Lung (tissue), 12 donors: Measurements from ENCODE around the gene FAAP20. TPM values are rescaled to one million over a fixed set of nuclear protein-coding genes. Genes with fewer than 3 reads are reported as not detected.

ENCODE experiments used
- ATAC-seq: fragments of 200-7000 bp; cut with Tn5 transposase; one replicate; pipeline ENCODE4 v1.9.1; 2020; ENCODE audit warnings: moderate number of reproducible peaks; ENCODE audit not compliant: insufficient read depth, low FRiP score
- DNase-seq, 3 donors: peaks; one replicate each; pipeline ENCODE4 v3.0.0-alpha.2; 2013 to 2017
- H3K27ac ChIP-seq, 2 donors: one replicate each; pipeline ENCODE4 v1.5.1; 2013; ENCODE audit warnings: mild to moderate bottlenecking in 2 of 2, moderate library complexity in 2 of 2, control low read depth in 1 of 2, inconsistent platforms in 1 of 2, low read depth in 1 of 2, low read length in 1 of 2
- H3K27me3 ChIP-seq, 3 donors: one replicate each; pipeline ENCODE4 v1.5.1; 2013; ENCODE audit warnings: low read length in 2 of 3; ENCODE audit not compliant: control insufficient read depth in 3 of 3, insufficient read depth in 3 of 3
- H3K36me3 ChIP-seq, 4 donors: one replicate each; pipeline ENCODE4 v1.5.1; 2013; ENCODE audit warnings: low read length in 4 of 4, mild to moderate bottlenecking in 1 of 4, moderate library complexity in 1 of 4; ENCODE audit not compliant: control insufficient read depth in 4 of 4, insufficient read depth in 4 of 4
- H3K4me1 ChIP-seq, 5 donors: one replicate each; pipeline ENCODE4 v1.5.1; 2013; ENCODE audit warnings: low read length in 5 of 5, mild to moderate bottlenecking in 2 of 5, moderate library complexity in 1 of 5; ENCODE audit not compliant: control insufficient read depth in 5 of 5, insufficient read depth in 5 of 5
- H3K4me3 ChIP-seq: one replicate; pipeline ENCODE4 v1.5.1; 2013; ENCODE audit warnings: mild to moderate bottlenecking, control low read depth, moderate library complexity
- H3K9ac ChIP-seq, 2 donors: one replicate each; pipeline ENCODE4 v1.5.1; 2013; ENCODE audit warnings: low read length in 2 of 2, control low read depth in 1 of 2; ENCODE audit not compliant: insufficient read depth in 1 of 2
- H3K9me3 ChIP-seq, 4 donors: one replicate each; pipeline ENCODE4 v1.5.1; 2013; ENCODE audit warnings: low read length in 3 of 4, mild to moderate bottlenecking in 1 of 4, moderate library complexity in 1 of 4; ENCODE audit not compliant: control insufficient read depth in 4 of 4, insufficient read depth in 3 of 4
- WGBS, 2 donors: extraction: QIAGEN DNeasy Blood & Tissue Kit; methylation state at CpG; one replicate each; pipeline ENCODE4 v1.1.7; 2013; 5-methylcytosine and 5-hydroxymethylcytosine counted together
- polyA plus RNA-seq, 2 donors: library from polyadenylated mRNA; stranded (reverse); fragments of 200-250 nt; gene quantifications; one replicate each; pipeline ENCODE4 v1.2.1, GENCODE V29; 2013
- total RNA-seq, 2 donors: library from RNA; depleted of rRNA in 1 of 2; stranded (reverse); fragments of >200 nt in 1 of 2; gene quantifications; one replicate each; pipeline ENCODE4 v1.2.1, GENCODE V29; 2014 to 2021
- TF ChIP-seq, protein P1 (sequence below): IDR thresholded peaks from 2 replicates; pipeline ENCODE4 v1.5.1; 2012; ENCODE audit warnings: mild to moderate bottlenecking; ENCODE audit errors: control extremely low read depth, extremely low read depth
- donor health status: control.
- donor health status: control.
- donor health status: Bipolar disorder and iron deficiency.
- donor health status: healthy.
- donor health status: DM: yes; HTN: yes; CAD: no.

The FAAP20 gene
- total and polyA plus RNA-seq, 4 donors: 16.8 to 87.9 (median 68.4) TPM

DNA sequence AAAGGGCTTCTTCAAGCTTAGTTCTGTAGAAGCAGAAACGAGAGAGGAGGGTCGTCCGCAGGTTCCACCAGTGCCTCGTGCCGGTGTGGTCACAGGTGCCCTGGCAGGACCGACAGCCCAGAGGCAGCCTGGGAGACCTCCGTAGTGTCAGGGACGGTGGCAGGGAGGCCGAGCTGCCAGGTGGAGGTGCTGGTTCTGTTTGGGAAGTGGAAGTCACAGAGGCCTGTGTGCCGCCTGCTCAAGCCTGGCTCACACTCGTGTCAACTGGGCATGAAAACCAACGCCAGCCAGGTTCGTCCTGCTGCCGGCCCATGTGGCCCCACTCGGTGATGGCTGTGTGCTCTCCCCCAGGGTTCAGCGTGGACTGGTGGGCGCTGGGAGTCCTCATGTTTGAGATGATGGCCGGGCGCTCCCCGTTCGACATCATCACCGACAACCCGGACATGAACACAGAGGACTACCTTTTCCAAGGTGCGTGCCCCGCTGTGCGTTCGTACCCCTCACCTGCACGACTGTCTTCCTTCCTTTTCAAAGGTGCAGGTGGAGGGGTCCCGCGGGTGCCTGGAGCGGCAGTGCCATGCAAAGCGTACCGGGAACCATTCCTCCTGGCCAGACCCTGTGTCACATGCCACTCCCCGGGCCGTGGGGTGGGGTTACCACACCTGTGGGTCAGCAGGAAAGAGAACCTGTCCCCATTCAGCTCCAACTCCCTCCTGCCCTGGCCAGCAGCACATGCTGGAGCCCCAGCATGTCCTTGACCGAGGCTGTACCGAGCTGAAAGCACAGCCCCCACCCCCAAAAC is 20.8 kb downstream of the FAAP20 start:
- no peak overlapping the region for H3K9ac ChIP-seq
- no peak overlapping the region for H3K27ac ChIP-seq
- H3K36me3 ChIP-seq: peaks cover 0 to 17% (median 0%) of the 10 kb centered on the region in 4 donors
- DNase-seq (no peak), ATAC-seq (no peak)
- TF ChIP-seq, protein P1, sequence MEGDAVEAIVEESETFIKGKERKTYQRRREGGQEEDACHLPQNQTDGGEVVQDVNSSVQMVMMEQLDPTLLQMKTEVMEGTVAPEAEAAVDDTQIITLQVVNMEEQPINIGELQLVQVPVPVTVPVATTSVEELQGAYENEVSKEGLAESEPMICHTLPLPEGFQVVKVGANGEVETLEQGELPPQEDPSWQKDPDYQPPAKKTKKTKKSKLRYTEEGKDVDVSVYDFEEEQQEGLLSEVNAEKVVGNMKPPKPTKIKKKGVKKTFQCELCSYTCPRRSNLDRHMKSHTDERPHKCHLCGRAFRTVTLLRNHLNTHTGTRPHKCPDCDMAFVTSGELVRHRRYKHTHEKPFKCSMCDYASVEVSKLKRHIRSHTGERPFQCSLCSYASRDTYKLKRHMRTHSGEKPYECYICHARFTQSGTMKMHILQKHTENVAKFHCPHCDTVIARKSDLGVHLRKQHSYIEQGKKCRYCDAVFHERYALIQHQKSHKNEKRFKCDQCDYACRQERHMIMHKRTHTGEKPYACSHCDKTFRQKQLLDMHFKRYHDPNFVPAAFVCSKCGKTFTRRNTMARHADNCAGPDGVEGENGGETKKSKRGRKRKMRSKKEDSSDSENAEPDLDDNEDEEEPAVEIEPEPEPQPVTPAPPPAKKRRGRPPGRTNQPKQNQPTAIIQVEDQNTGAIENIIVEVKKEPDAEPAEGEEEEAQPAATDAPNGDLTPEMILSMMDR: no peak
- no peaks in the 10 kb centered on the region for H3K9me3 ChIP-seq
- no peaks in the 10 kb centered on the region for H3K27me3 ChIP-seq
- H3K4me1 ChIP-seq: peaks cover 0 to 5% (median 0%) of the 10 kb centered on the region in 5 donors
- WGBS, 2 donors: 85 to 88% methylated on average over 36 to 37 of the region's 37 CpGs
- no peak overlapping the region for H3K4me3 ChIP-seq

- H3K27ac ChIP-seq: no peak overlapping the region
- TF ChIP-seq, protein P1: no peak
- DNase-seq (no peak), ATAC-seq (no peak)
- no peaks in the 10 kb centered on the region for H3K9me3 ChIP-seq
- peaks cover 0 to 5% (median 0%) of the 10 kb centered on the region in 5 donors for H3K4me1 ChIP-seq
- WGBS, 2 donors: 95 to 97% methylated on average over 33 of the region's 33 CpGs
- no peaks in the 10 kb centered on the region for H3K27me3 ChIP-seq
- peaks cover 0 to 9% (median 0%) of the 10 kb centered on the region in 4 donors for H3K36me3 ChIP-seq
- H3K4me3 ChIP-seq: no peak overlapping the region
- H3K9ac ChIP-seq: no peak overlapping the region
These were observed 21.9 kb downstream of the FAAP20 start for GRCh38 chr1:2172551-2173146.

DNA sequence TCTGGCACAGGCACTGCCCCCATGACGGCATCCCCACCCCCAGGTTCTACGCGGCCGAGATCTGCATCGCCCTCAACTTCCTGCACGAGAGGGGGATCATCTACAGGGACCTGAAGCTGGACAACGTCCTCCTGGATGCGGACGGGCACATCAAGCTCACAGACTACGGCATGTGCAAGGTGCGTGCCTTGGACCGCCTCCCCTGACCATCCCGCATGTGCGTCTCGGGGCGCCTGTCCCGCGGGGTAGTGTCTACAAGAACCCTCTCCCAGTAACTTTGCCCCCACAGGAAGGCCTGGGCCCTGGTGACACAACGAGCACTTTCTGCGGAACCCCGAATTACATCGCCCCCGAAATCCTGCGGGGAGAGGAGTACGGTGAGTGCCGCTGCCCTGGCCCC is 22.6 kb downstream of the FAAP20 start:
- no peak overlapping the region for H3K9ac ChIP-seq
- no peaks in the 10 kb centered on the region for H3K9me3 ChIP-seq
- no peaks in the 10 kb centered on the region for H3K27me3 ChIP-seq
- DNase-seq (no peak), ATAC-seq (no peak)
- no peak overlapping the region for H3K4me3 ChIP-seq
- WGBS, 2 donors: 95 to 96% methylated on average over 26 of the region's 26 CpGs
- no peak overlapping the region for H3K27ac ChIP-seq
- peaks cover 0 to 5% (median 0%) of the 10 kb centered on the region in 5 donors for H3K4me1 ChIP-seq
- peaks cover 0 to 7% (median 0%) of the 10 kb centered on the region in 4 donors for H3K36me3 ChIP-seq
- TF ChIP-seq, protein P1: no peak
